ENCODE measurements around the gene SF3A2.

- TF ChIP-seq CTCF (IDR thresholded peaks at IDR 0.05 in 4 of 5, conservative IDR thresholded peaks at IDR 0.05 in 1 of 5) (no peak), POLR2A (IDR thresholded peaks at IDR 0.05) (no peak)
Observed at GRCh38 chr19:2223391-2223790, 13.2 kb upstream of the SF3A2 start.

Data from gastrocnemius medialis (tissue), 4 donors.